Measurements from ENCODE around the gene SLC33A1. TPM values are rescaled to one million over a fixed set of nuclear protein-coding genes. Genes with fewer than 3 reads are reported as not detected.
A peak's percentile ranks its signal among the peaks of the same experiment; 100 is the strongest.

Gene SLC33A1
- total and polyA plus RNA-seq, 2 of the 13 experiments (the other 11 are each of a cell fraction or from before 2014, with no cell fraction given) = 20.0 to 32.1 TPM

DNA sequence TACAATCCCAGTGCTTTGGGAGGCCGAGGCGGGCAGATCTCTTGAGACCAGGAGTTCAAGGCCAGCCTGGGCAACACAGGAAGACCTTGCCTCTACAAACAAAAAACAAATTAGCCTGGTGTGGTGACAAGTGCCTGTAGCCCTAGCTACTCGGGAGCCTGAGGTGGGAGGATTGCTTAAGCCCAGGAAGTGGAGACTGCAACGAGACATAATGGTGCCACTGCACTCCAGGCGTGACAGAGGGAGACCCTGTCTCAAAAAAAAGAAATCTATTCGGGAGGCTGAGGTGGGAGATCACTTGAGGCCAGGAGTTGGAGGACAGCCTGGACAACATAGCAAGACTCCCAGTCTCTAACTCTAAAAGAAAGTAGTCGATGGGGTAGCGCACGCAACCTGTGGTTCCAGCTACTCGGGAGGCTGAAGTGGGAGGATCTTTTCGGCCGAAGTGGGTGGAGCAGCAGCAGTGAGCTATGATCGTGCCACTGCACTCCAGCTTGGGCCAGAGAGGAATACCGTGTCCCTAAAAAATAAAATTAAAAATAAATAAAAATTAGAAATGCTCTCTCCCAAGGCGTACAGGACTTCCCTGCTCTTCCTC, 48.9 kb downstream of the SLC33A1 start (continued):
- TF ChIP-seq ZNF280B (CRISPR knock-in tag; IDR thresholded peaks at IDR 0.05; ENCODE audit: borderline replicate concordance) = 0 out of 2 replicates have a peak, but pooled peaks have one; percentile 6
- TF ChIP-seq ZMAT3 (CRISPR knock-in tag; conservative IDR thresholded peaks at IDR 0.05) = no peak
- 0 out of 2 replicates have a peak, but pooled peaks have one; percentile 14 for TF ChIP-seq RXRB (CRISPR knock-in tag; IDR thresholded peaks at IDR 0.05; ENCODE audit: borderline replicate concordance)
- TF ChIP-seq KAT2B (IDR thresholded peaks at IDR 0.05; ENCODE audit: borderline replicate concordance, low read depth, low read length) = no peak
- TF ChIP-seq, protein P1, sequence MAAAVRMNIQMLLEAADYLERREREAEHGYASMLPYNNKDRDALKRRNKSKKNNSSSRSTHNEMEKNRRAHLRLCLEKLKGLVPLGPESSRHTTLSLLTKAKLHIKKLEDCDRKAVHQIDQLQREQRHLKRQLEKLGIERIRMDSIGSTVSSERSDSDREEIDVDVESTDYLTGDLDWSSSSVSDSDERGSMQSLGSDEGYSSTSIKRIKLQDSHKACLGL (CRISPR knock-in tag; IDR thresholded peaks at IDR 0.05) = no peak
- peak; percentile 46; the same call in 1 of the 2 replicates for TF ChIP-seq GABPB1 (CRISPR knock-in tag; IDR thresholded peaks at IDR 0.05)
- TF ChIP-seq ZNF644 (CRISPR knock-in tag; IDR thresholded peaks at IDR 0.05; ENCODE audit: low read depth) = no peak; the same call in 1 of the 2 replicates
- no peak for TF ChIP-seq POLR2AphosphoS5 (IDR thresholded peaks at IDR 0.05; ENCODE audit: low read depth, low read length)
- no peak for TF ChIP-seq ZFP1 (CRISPR knock-in tag; IDR thresholded peaks at IDR 0.05)
- no peak for TF ChIP-seq KLF16 (CRISPR knock-in tag; IDR thresholded peaks at IDR 0.05)
- TF ChIP-seq ZNF850 (CRISPR knock-in tag; conservative IDR thresholded peaks at IDR 0.05) = no peak
- no peak for TF ChIP-seq ZBTB21 (CRISPR knock-in tag; IDR thresholded peaks at IDR 0.05)
- TF ChIP-seq ISL2 (CRISPR knock-in tag; IDR thresholded peaks at IDR 0.05) = peak; percentile 28; the same call in 1 of the 2 replicates
- TF ChIP-seq NKX3-1 (CRISPR knock-in tag; IDR thresholded peaks at IDR 0.05) = 0 out of 2 replicates have a peak, but pooled peaks have one; percentile 36
- 0 out of 2 replicates have a peak, but pooled peaks have one; percentile 43 for TF ChIP-seq HOXA3 (CRISPR knock-in tag; IDR thresholded peaks at IDR 0.05)
- peak; percentile 32; the same call in 1 of the 2 replicates for TF ChIP-seq ELF3 (CRISPR knock-in tag; IDR thresholded peaks at IDR 0.05)
- TF ChIP-seq KLF6 (CRISPR knock-in tag; IDR thresholded peaks at IDR 0.05) = no peak
- TF ChIP-seq NAIF1 (CRISPR knock-in tag; IDR thresholded peaks at IDR 0.05; ENCODE audit: borderline replicate concordance) = peak; percentile 38; the same call in 1 of the 2 replicates
- no peak for TF ChIP-seq ZZZ3 (CRISPR knock-in tag; IDR thresholded peaks at IDR 0.05; ENCODE audit: borderline replicate concordance)
- no peak for TF ChIP-seq NFIB (CRISPR knock-in tag; IDR thresholded peaks at IDR 0.05; ENCODE audit: borderline replicate concordance)
- TF ChIP-seq, protein P2, sequence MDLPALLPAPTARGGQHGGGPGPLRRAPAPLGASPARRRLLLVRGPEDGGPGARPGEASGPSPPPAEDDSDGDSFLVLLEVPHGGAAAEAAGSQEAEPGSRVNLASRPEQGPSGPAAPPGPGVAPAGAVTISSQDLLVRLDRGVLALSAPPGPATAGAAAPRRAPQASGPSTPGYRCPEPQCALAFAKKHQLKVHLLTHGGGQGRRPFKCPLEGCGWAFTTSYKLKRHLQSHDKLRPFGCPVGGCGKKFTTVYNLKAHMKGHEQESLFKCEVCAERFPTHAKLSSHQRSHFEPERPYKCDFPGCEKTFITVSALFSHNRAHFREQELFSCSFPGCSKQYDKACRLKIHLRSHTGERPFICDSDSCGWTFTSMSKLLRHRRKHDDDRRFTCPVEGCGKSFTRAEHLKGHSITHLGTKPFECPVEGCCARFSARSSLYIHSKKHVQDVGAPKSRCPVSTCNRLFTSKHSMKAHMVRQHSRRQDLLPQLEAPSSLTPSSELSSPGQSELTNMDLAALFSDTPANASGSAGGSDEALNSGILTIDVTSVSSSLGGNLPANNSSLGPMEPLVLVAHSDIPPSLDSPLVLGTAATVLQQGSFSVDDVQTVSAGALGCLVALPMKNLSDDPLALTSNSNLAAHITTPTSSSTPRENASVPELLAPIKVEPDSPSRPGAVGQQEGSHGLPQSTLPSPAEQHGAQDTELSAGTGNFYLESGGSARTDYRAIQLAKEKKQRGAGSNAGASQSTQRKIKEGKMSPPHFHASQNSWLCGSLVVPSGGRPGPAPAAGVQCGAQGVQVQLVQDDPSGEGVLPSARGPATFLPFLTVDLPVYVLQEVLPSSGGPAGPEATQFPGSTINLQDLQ (CRISPR knock-in tag; IDR thresholded peaks at IDR 0.05) = peak; percentile 69; the same call in 1 of the 2 replicates
- TF ChIP-seq TBX2 (CRISPR knock-in tag; IDR thresholded peaks at IDR 0.05; ENCODE audit: borderline replicate concordance) = peak; percentile 42; the same call in 1 of the 2 replicates
- TF ChIP-seq POLR2A (IDR thresholded peaks at IDR 0.05; ENCODE audit: insufficient read depth in 1 of 2, low read depth in 2 of 2, low read length in 2 of 2) = 0 out of 4 replicates have a peak, but pooled peaks of 1 of the 2 experiments have one; percentile 16
- TF ChIP-seq PITX1 (CRISPR knock-in tag; IDR thresholded peaks at IDR 0.05) = peak; percentile 35; the same call in 1 of the 2 replicates
- TF ChIP-seq, protein P3, sequence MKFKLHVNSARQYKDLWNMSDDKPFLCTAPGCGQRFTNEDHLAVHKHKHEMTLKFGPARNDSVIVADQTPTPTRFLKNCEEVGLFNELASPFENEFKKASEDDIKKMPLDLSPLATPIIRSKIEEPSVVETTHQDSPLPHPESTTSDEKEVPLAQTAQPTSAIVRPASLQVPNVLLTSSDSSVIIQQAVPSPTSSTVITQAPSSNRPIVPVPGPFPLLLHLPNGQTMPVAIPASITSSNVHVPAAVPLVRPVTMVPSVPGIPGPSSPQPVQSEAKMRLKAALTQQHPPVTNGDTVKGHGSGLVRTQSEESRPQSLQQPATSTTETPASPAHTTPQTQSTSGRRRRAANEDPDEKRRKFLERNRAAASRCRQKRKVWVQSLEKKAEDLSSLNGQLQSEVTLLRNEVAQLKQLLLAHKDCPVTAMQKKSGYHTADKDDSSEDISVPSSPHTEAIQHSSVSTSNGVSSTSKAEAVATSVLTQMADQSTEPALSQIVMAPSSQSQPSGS (CRISPR knock-in tag; IDR thresholded peaks at IDR 0.05) = no peak
- TF ChIP-seq ZNF709 (CRISPR knock-in tag; IDR thresholded peaks at IDR 0.05) = no peak
